GM18519 (cell line): ENCODE results near the gene ZSWIM9.

Source experiments
- ATAC-seq: cut with Tn5 transposase; IDR thresholded peaks from one replicate; pipeline ENCODE4 v1.9.1; 2021; ENCODE audit warnings: mild to moderate bottlenecking, moderate library complexity; ENCODE audit not compliant: unreplicated experiment, low FRiP score

The ZSWIM9 gene

GRCh38 chr19:48171710-48172109, 1.2 kb downstream of the ZSWIM9 start:
- ATAC-seq = no peak

GRCh38 chr19:48174445-48175030, 4.1 kb downstream of the ZSWIM9 start:
- ATAC-seq = no peak

GRCh38 chr19:48175578-48175977, 5.1 kb downstream of the ZSWIM9 start:
- no peak for ATAC-seq

GRCh38 chr19:48176226-48176625, 5.7 kb downstream of the ZSWIM9 start:
- ATAC-seq = no peak

- no peak for ATAC-seq
Observed at GRCh38 chr19:48181505-48181904, 11.0 kb downstream of the ZSWIM9 start.

GRCh38 chr19:48182434-48182833, 12.0 kb downstream of the ZSWIM9 start:
- ATAC-seq = no peak

- no peak for ATAC-seq
Observed at GRCh38 chr19:48183356-48183755, 12.9 kb downstream of the ZSWIM9 start.

- no peak for ATAC-seq
Observed at GRCh38 chr19:48186015-48186414, 15.5 kb downstream of the ZSWIM9 start.

GRCh38 chr19:48186541-48186991, 16.1 kb downstream of the ZSWIM9 start:
- no peak for ATAC-seq

GRCh38 chr19:48190288-48190884, 19.9 kb downstream of the ZSWIM9 start:
- ATAC-seq = no peak

- no peak for ATAC-seq
Observed at GRCh38 chr19:48190885-48191284, 20.4 kb downstream of the ZSWIM9 start.

GRCh38 chr19:48192750-48193149, 22.3 kb downstream of the ZSWIM9 start:
- ATAC-seq = no peak

GRCh38 chr19:48194041-48194843, 23.8 kb downstream of the ZSWIM9 start:
- no peak for ATAC-seq

- ATAC-seq = no peak
Observed at GRCh38 chr19:48194844-48195830, 24.7 kb downstream of the ZSWIM9 start.

- no peak for ATAC-seq
Observed at GRCh38 chr19:48196321-48196763, 25.9 kb downstream of the ZSWIM9 start.

GRCh38 chr19:48196933-48197665, 26.6 kb downstream of the ZSWIM9 start:
- ATAC-seq = no peak

- no peak for ATAC-seq
Observed at GRCh38 chr19:48203222-48203793, 32.8 kb downstream of the ZSWIM9 start.

- ATAC-seq = peak; percentile 62
Observed at GRCh38 chr19:48203794-48204628, 33.5 kb downstream of the ZSWIM9 start.
